ENCODE measurements around the gene EIF5AL1.
"Not testable (repeated sequence)": the region's sequence is repeated elsewhere in the genome, so short reads cannot be mapped to it uniquely, and the experiment has no call there.

GRCh38 chr10:79544926-79545659, 32.8 kb downstream of the EIF5AL1 start:
- TF ChIP-seq, protein P1, sequence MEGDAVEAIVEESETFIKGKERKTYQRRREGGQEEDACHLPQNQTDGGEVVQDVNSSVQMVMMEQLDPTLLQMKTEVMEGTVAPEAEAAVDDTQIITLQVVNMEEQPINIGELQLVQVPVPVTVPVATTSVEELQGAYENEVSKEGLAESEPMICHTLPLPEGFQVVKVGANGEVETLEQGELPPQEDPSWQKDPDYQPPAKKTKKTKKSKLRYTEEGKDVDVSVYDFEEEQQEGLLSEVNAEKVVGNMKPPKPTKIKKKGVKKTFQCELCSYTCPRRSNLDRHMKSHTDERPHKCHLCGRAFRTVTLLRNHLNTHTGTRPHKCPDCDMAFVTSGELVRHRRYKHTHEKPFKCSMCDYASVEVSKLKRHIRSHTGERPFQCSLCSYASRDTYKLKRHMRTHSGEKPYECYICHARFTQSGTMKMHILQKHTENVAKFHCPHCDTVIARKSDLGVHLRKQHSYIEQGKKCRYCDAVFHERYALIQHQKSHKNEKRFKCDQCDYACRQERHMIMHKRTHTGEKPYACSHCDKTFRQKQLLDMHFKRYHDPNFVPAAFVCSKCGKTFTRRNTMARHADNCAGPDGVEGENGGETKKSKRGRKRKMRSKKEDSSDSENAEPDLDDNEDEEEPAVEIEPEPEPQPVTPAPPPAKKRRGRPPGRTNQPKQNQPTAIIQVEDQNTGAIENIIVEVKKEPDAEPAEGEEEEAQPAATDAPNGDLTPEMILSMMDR (IDR thresholded peaks at IDR 0.05; ENCODE audit: insufficient read depth, low read depth, low read length), result not testable (repeated sequence)
- not testable (repeated sequence) for TF ChIP-seq EZH2 (IDR thresholded peaks at IDR 0.05; ENCODE audit: insufficient read depth, low read length)
